Measurements from ENCODE around the gene MYH10.

DNA sequence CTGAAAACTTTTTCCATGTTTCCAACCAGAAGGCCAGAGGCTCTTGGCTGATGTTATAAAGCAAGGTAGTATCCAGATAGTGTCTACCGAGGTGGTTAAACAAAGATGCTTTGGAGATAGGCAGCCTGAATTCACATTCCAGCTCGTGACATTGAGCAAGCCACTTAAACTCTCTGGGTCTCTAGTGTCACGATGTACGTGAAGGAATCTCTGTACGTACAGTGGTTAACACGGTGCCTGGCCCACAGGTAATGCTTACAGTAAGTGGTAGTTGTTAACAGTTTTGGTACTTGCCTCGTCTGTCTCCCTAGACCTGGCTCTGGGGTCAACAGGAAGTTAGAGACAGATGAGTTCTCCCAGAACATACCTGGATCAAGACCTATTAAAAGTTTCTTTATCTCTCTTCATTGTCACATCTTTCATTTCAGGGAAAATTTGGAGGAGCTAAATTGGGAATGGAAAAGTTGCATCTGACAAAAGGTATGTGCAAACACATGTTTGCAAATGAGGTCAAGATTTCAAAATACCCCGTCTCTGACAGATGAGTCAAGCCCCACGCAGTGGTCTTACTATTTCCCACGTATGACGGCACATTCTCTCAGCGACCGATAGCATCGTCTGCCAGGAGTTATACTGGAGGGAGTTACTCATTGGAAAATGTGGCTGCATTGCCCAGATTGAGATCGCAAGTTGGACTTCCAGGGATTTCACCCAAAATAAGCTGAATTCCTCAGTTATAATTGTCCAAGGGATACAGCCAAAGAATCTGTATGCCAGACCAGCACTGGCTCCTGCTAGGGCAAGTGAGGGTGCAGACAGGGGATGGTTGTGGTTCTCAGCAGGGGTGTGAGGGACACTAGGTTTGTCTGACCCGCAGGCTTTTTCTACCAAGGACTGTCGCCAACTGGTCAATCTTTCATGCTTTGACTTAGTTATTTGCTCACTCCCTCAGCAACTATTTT is 18.9 kb upstream of the MYH10 start:
- TF ChIP-seq, protein P1, sequence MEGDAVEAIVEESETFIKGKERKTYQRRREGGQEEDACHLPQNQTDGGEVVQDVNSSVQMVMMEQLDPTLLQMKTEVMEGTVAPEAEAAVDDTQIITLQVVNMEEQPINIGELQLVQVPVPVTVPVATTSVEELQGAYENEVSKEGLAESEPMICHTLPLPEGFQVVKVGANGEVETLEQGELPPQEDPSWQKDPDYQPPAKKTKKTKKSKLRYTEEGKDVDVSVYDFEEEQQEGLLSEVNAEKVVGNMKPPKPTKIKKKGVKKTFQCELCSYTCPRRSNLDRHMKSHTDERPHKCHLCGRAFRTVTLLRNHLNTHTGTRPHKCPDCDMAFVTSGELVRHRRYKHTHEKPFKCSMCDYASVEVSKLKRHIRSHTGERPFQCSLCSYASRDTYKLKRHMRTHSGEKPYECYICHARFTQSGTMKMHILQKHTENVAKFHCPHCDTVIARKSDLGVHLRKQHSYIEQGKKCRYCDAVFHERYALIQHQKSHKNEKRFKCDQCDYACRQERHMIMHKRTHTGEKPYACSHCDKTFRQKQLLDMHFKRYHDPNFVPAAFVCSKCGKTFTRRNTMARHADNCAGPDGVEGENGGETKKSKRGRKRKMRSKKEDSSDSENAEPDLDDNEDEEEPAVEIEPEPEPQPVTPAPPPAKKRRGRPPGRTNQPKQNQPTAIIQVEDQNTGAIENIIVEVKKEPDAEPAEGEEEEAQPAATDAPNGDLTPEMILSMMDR (IDR thresholded peaks at IDR 0.05; ENCODE audit: insufficient read depth, low read length, poor library complexity, severe bottlenecking): no peak
- TF ChIP-seq EZH2phosphoT487 (conservative IDR thresholded peaks at IDR 0.05; ENCODE audit: low read length): no peak
